Loucy (cell line): ENCODE measurements around the gene HSD17B4.
"Not testable (repeated sequence)": the region's sequence is repeated elsewhere in the genome, so short reads cannot be mapped to it uniquely, and the experiment has no call there.

Experiments used
- H2AFZ ChIP-seq: fragments of 200-600 bp; sonication (generic); 2 replicates; pipeline ENCODE4 v1.6.0; 2016; ENCODE audit warnings: antibody characterized with exemption, mild to moderate bottlenecking, low read length, moderate library complexity
- H3F3A ChIP-seq: fragments of 200-600 bp; 2 replicates; pipeline ENCODE4 v1.6.0; 2016; ENCODE audit warnings: antibody characterized with exemption, low read depth, mild to moderate bottlenecking
- H3K27me3 ChIP-seq: fragments of 200-600 bp; sonication (generic); 2 replicates; pipeline ENCODE4 v1.6.1; 2014; ENCODE audit warnings: low read length, mild to moderate bottlenecking; ENCODE audit not compliant: insufficient read depth, poor library complexity, severe bottlenecking
- H3K36me3 ChIP-seq: fragments of 200-600 bp; sonication (generic); 2 replicates; pipeline ENCODE4 v1.6.1; 2016; ENCODE audit warnings: low read length; ENCODE audit not compliant: insufficient read depth
- H3K4me1 ChIP-seq: fragments of 200-600 bp; sonication (generic); 2 replicates; pipeline ENCODE4 v1.5.1; 2014; ENCODE audit warnings: low read length, mild to moderate bottlenecking; ENCODE audit not compliant: insufficient read depth, poor library complexity, severe bottlenecking
- H3K4me2 ChIP-seq: fragments of 200-600 bp; sonication (generic); 2 replicates; pipeline ENCODE4 v1.6.0; 2014; ENCODE audit warnings: antibody characterized with exemption, low read length, low read depth, mild to moderate bottlenecking; ENCODE audit not compliant: poor library complexity, severe bottlenecking
- H3K4me3 ChIP-seq: fragments of 200-600 bp; sonication (generic); 2 replicates; pipeline ENCODE4 v1.5.1; 2014; ENCODE audit warnings: low read length, mild to moderate bottlenecking, mixed read lengths; ENCODE audit not compliant: poor library complexity, severe bottlenecking
- H3K79me2 ChIP-seq: fragments of 200-600 bp; sonication (generic); 2 replicates; pipeline ENCODE4 v1.6.1; 2014; ENCODE audit warnings: low read length; ENCODE audit not compliant: insufficient read depth
- H3K9ac ChIP-seq: fragments of 200-600 bp; sonication (generic); 2 replicates; pipeline ENCODE4 v1.6.0; 2014; ENCODE audit warnings: mild to moderate bottlenecking, low read depth, low read length, moderate library complexity; ENCODE audit not compliant: poor library complexity, severe bottlenecking
- H3K9me2 ChIP-seq: fragments of 200-600 bp; sonication (generic); replicated peaks from 2 replicates; pipeline ENCODE4 v1.6.1; 2016; ENCODE audit warnings: low read depth, low read length, mixed read lengths
- H3K9me3 ChIP-seq: fragments of 200-600 bp; sonication (generic); 2 replicates; pipeline ENCODE4 v1.6.1; 2014; ENCODE audit warnings: mild to moderate bottlenecking, antibody characterized with exemption, low read length, low read depth; ENCODE audit not compliant: insufficient read depth
- H4K20me1 ChIP-seq: fragments of 200-600 bp; sonication (generic); 2 replicates; pipeline ENCODE4 v1.6.0; 2014; ENCODE audit warnings: antibody characterized with exemption, low read length, mild to moderate bottlenecking; ENCODE audit not compliant: insufficient read depth, poor library complexity, severe bottlenecking
- EZH2phosphoT487 ChIP-seq: fragments of 200-600 bp; IDR thresholded peaks from 2 replicates; pipeline ENCODE4 v1.6.1; 2018; ENCODE audit warnings: antibody characterized with exemption, mild to moderate bottlenecking, moderate library complexity, borderline replicate concordance
- TF ChIP-seq, protein P1 (sequence below): fragments of 200-600 bp; sonication (generic); conservative IDR thresholded peaks from 2 replicates; pipeline ENCODE4 v1.5.1; 2014; ENCODE audit warnings: mild to moderate bottlenecking, antibody characterized with exemption, low read length

HSD17B4 gene

DNA sequence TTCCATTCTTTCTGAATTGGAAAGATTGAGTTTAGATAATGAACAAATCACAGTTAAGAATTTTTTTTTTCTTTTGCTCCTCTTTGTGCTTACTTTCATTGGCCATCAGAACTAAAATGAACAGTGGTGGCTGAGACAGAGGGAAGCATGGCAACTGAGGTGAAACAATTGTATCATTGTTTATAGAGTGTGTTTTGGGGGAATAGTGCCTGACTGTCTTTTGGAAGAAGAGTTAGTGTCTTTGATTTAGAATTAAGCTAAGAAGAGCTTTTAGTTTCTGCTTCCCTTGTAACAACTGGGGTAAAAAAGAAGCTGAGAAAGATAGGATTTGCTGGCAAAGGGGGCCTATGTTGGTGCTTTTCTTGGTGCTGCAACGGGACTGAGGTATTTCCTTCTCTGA is 24.0 kb downstream of the HSD17B4 start:
- Histone ChIP-seq H3K36me3 (peaks cover 20% of the 10 kb centered on the region), H3K4me3 (no peak overlapping the region), H4K20me1 (no peaks in the 10 kb centered on the region), H3K9me3 (no peaks in the 10 kb centered on the region), H3K4me2 (no peak overlapping the region), H3K9ac (no peak overlapping the region), H2AFZ (no peak overlapping the region), H3K27me3 (no peaks in the 10 kb centered on the region), H3K9me2 (no peaks in the 10 kb centered on the region), H3K79me2 (no peaks in the 10 kb centered on the region), H3F3A (no peaks in the 10 kb centered on the region), H3K4me1 (no peaks in the 10 kb centered on the region)
- TF ChIP-seq, protein P1, sequence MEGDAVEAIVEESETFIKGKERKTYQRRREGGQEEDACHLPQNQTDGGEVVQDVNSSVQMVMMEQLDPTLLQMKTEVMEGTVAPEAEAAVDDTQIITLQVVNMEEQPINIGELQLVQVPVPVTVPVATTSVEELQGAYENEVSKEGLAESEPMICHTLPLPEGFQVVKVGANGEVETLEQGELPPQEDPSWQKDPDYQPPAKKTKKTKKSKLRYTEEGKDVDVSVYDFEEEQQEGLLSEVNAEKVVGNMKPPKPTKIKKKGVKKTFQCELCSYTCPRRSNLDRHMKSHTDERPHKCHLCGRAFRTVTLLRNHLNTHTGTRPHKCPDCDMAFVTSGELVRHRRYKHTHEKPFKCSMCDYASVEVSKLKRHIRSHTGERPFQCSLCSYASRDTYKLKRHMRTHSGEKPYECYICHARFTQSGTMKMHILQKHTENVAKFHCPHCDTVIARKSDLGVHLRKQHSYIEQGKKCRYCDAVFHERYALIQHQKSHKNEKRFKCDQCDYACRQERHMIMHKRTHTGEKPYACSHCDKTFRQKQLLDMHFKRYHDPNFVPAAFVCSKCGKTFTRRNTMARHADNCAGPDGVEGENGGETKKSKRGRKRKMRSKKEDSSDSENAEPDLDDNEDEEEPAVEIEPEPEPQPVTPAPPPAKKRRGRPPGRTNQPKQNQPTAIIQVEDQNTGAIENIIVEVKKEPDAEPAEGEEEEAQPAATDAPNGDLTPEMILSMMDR, result no peak
- no peak for TF ChIP-seq EZH2phosphoT487

DNA sequence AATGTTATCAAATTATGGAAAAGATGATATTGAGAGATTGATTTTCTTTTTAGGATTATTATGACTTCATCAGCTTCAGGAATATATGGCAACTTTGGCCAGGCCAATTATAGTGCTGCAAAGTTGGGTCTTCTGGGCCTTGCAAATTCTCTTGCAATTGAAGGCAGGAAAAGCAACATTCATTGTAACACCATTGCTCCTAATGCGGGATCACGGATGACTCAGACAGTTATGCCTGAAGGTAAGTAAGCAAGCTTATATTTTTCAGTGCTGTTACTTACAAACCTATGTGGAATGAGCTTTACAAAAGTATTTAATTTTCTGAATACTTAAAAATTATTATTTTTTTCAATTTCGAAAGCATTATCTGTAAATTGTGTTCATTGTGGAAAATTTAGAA is 26.5 kb downstream of the HSD17B4 start:
- no peak overlapping the region for H3K4me3 ChIP-seq
- H3K4me1 ChIP-seq, result no peaks in the 10 kb centered on the region
- H3K27me3 ChIP-seq, result no peaks in the 10 kb centered on the region
- H3K36me3 ChIP-seq, result peaks cover 23% of the 10 kb centered on the region
- H3K9me3 ChIP-seq, result no peaks in the 10 kb centered on the region
- no peak overlapping the region for H3K9ac ChIP-seq
- no peak overlapping the region for H2AFZ ChIP-seq
- no peaks in the 10 kb centered on the region for H3K79me2 ChIP-seq
- TF ChIP-seq EZH2phosphoT487, result no peak
- TF ChIP-seq, protein P1, result no peak
- H4K20me1 ChIP-seq, result no peaks in the 10 kb centered on the region
- H3F3A ChIP-seq, result no peaks in the 10 kb centered on the region
- no peaks in the 10 kb centered on the region for H3K9me2 ChIP-seq
- H3K4me2 ChIP-seq, result no peak overlapping the region

DNA sequence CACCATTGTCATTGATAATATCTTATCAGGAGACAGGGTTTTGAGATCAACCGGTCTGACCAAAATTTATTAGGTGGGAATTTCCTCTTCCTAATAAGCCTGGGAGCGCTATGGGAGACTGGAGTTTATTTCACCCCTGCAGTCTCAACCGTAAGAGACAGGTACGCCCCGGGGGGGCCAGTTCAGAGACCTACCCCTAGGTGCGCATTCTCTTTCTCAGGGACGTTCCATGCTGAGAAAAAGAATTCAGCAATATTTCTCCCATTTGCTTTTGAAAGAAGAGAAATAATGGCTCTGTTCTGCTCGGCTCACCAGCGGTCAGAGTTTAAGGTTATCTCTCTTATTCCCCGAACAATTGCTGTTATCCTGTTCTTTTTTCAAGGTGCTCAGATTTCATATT is 28.3 kb downstream of the HSD17B4 start:
- H3F3A ChIP-seq, H3K9ac ChIP-seq, H3K79me2 ChIP-seq, H3K4me1 ChIP-seq, H3K4me2 ChIP-seq, H3K9me3 ChIP-seq, H4K20me1 ChIP-seq, H3K4me3 ChIP-seq, H3K27me3 ChIP-seq, H2AFZ ChIP-seq, H3K9me2 ChIP-seq: not testable (repeated sequence)
- H3K36me3 ChIP-seq, result peaks cover 23% of the 10 kb centered on the region

DNA sequence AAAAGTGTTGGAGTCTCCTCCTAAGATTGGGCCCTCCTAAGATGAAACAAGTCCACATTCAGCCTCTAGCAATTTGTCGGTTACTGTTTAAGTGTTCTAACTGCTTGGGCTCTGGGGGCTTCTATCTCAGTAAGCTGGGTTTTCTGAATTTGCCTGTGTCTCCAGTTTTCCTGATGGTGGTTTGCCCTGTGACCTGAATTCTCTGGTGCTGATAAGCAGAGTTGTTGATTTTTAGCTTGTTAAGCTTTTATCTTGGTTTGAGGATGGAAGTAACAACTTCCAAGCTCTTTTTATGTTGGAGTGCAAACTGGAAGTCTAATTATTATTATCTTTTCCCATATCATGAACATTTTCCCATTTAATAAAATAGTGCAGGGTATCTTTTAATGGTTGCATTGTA is 30.9 kb downstream of the HSD17B4 start:
- no peaks in the 10 kb centered on the region for H3K4me1 ChIP-seq
- H3K9ac ChIP-seq, result no peak overlapping the region
- H3K9me3 ChIP-seq, result no peaks in the 10 kb centered on the region
- no peak for TF ChIP-seq EZH2phosphoT487
- TF ChIP-seq, protein P1, result no peak
- H4K20me1 ChIP-seq, result no peaks in the 10 kb centered on the region
- H3K4me2 ChIP-seq, result no peak overlapping the region
- H3K27me3 ChIP-seq, result no peaks in the 10 kb centered on the region
- H2AFZ ChIP-seq, result no peak overlapping the region
- peaks cover 11% of the 10 kb centered on the region for H3K36me3 ChIP-seq
- H3K79me2 ChIP-seq, result no peaks in the 10 kb centered on the region
- no peaks in the 10 kb centered on the region for H3K9me2 ChIP-seq
- no peak overlapping the region for H3K4me3 ChIP-seq
- no peaks in the 10 kb centered on the region for H3F3A ChIP-seq
